ENCODE results near the gene CFAP53.

DNA sequence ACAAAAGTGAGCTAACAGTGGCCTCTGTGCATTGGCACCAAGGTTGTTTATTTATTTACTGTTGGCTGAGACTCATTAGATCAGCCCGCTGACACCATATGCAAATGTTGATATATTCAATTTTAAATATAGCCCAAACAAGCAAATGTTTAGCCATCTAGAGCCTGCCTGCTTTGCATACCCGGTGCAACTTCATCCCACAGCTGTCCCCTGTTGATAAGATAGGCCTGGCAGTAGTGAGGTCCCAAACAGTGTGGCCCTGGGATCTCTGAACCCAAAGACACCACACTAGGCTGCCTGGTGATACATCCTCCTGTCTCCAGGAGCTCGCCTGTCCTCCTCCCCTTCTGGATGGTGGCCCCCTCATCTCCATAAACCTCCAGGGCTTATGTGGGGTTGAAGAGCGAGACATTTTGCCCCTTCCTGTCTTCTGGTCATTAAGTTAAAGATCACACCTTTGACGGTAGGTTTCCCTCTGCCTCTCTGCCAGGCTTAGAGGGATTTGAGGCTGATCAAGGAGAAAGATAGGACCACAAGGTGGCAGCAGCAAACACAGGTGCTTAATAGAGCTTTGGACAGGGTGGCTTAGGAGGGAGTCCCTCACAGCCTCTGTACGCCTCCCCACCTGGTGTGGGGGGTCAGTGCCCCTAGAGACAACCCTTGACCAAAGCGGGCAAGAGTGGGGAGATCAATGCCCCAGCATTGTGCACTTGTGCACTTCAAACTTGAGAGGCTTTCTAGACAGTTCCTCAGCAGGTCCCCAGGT lies 47.7 kb downstream of the CFAP53 start:
- TF ChIP-seq, protein P1, sequence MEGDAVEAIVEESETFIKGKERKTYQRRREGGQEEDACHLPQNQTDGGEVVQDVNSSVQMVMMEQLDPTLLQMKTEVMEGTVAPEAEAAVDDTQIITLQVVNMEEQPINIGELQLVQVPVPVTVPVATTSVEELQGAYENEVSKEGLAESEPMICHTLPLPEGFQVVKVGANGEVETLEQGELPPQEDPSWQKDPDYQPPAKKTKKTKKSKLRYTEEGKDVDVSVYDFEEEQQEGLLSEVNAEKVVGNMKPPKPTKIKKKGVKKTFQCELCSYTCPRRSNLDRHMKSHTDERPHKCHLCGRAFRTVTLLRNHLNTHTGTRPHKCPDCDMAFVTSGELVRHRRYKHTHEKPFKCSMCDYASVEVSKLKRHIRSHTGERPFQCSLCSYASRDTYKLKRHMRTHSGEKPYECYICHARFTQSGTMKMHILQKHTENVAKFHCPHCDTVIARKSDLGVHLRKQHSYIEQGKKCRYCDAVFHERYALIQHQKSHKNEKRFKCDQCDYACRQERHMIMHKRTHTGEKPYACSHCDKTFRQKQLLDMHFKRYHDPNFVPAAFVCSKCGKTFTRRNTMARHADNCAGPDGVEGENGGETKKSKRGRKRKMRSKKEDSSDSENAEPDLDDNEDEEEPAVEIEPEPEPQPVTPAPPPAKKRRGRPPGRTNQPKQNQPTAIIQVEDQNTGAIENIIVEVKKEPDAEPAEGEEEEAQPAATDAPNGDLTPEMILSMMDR (IDR thresholded peaks at IDR 0.05): peak in 1 of 3 experiments; percentile 23
- TF ChIP-seq EP300 (IDR thresholded peaks at IDR 0.05): no peak
